GM18519 (cell line): ENCODE data around the gene RNF19B.

ENCODE experiments used
- ATAC-seq: cut with Tn5 transposase; IDR thresholded peaks from one replicate; pipeline ENCODE4 v1.9.1; 2021; ENCODE audit warnings: mild to moderate bottlenecking, moderate library complexity; ENCODE audit not compliant: unreplicated experiment, low FRiP score

RNF19B gene

GRCh38 chr1:32969566-32969965, 5.0 kb upstream of the RNF19B start:
- no peak for ATAC-seq

- ATAC-seq = no peak
These were observed 3.4 kb upstream of the RNF19B start for GRCh38 chr1:32967888-32968568.

- no peak for ATAC-seq
These were observed 2.3 kb upstream of the RNF19B start for GRCh38 chr1:32966900-32967299.

GRCh38 chr1:32965251-32965747, 690 bp upstream of the RNF19B start:
- no peak for ATAC-seq

- peak; percentile 21 for ATAC-seq
These were observed 706 bp downstream of the RNF19B start for GRCh38 chr1:32963746-32964460.

GRCh38 chr1:32962248-32962896, 2.2 kb downstream of the RNF19B start:
- ATAC-seq = no peak

- no peak for ATAC-seq
These were observed 3.7 kb downstream of the RNF19B start for GRCh38 chr1:32960819-32961355.

- ATAC-seq = no peak
These were observed 4.3 kb downstream of the RNF19B start for GRCh38 chr1:32960342-32960741.

- ATAC-seq = no peak
These were observed 5.8 kb downstream of the RNF19B start for GRCh38 chr1:32958827-32959226.

GRCh38 chr1:32957017-32957416, 7.6 kb downstream of the RNF19B start:
- ATAC-seq = no peak

GRCh38 chr1:32954168-32954567, 10.4 kb downstream of the RNF19B start:
- no peak for ATAC-seq

GRCh38 chr1:32953495-32953894, 11.1 kb downstream of the RNF19B start:
- ATAC-seq = no peak

- ATAC-seq = no peak
These were observed 15.1 kb downstream of the RNF19B start for GRCh38 chr1:32949519-32949918.

GRCh38 chr1:32948905-32949304, 15.7 kb downstream of the RNF19B start:
- no peak for ATAC-seq

- ATAC-seq = no peak
These were observed 16.3 kb downstream of the RNF19B start for GRCh38 chr1:32948390-32948722.

GRCh38 chr1:32947669-32948389, 16.8 kb downstream of the RNF19B start:
- ATAC-seq = no peak

GRCh38 chr1:32946413-32946812, 18.2 kb downstream of the RNF19B start:
- ATAC-seq = no peak

- no peak for ATAC-seq
These were observed 20.4 kb downstream of the RNF19B start for GRCh38 chr1:32944180-32944579.

GRCh38 chr1:32939655-32940371, 24.8 kb downstream of the RNF19B start:
- ATAC-seq = no peak

GRCh38 chr1:32937061-32937460, 27.5 kb downstream of the RNF19B start:
- ATAC-seq = no peak
